GM21529 (cell line): Measurements from ENCODE around the gene GRAMD4.

Source experiments
- ATAC-seq: cut with Tn5 transposase; IDR thresholded peaks from one replicate; pipeline ENCODE4 v1.9.1; 2021; ENCODE audit not compliant: unreplicated experiment

GRAMD4 gene

GRCh38 chr22:46652847-46653331 is 32.7 kb downstream of the GRAMD4 start:
- no peak for ATAC-seq

- no peak for ATAC-seq
Observed at GRCh38 chr22:46653596-46653995, 33.4 kb downstream of the GRAMD4 start.

- ATAC-seq = no peak
Observed at GRCh38 chr22:46654426-46654825, 34.2 kb downstream of the GRAMD4 start.

GRCh38 chr22:46654927-46655595 is 34.9 kb downstream of the GRAMD4 start:
- no peak for ATAC-seq

- no peak for ATAC-seq
Observed at GRCh38 chr22:46655861-46656608, 35.8 kb downstream of the GRAMD4 start.

GRCh38 chr22:46656856-46657654 is 36.9 kb downstream of the GRAMD4 start:
- ATAC-seq = no peak

GRCh38 chr22:46657655-46657953 is 37.4 kb downstream of the GRAMD4 start:
- no peak for ATAC-seq

GRCh38 chr22:46657996-46658947 is 38.1 kb downstream of the GRAMD4 start:
- no peak for ATAC-seq

- ATAC-seq = no peak
Observed at GRCh38 chr22:46659059-46659790, 39.0 kb downstream of the GRAMD4 start.

GRCh38 chr22:46659791-46660186 is 39.6 kb downstream of the GRAMD4 start:
- no peak for ATAC-seq

- ATAC-seq = no peak
Observed at GRCh38 chr22:46660604-46661201, 40.5 kb downstream of the GRAMD4 start.

GRCh38 chr22:46661221-46661851 is 41.1 kb downstream of the GRAMD4 start:
- no peak for ATAC-seq

GRCh38 chr22:46662226-46662625 is 42.0 kb downstream of the GRAMD4 start:
- ATAC-seq = no peak

- no peak for ATAC-seq
Observed at GRCh38 chr22:46663001-46663400, 42.8 kb downstream of the GRAMD4 start.

- no peak for ATAC-seq
Observed at GRCh38 chr22:46663436-46664100, 43.4 kb downstream of the GRAMD4 start.

- ATAC-seq = no peak
Observed at GRCh38 chr22:46664301-46664855, 44.2 kb downstream of the GRAMD4 start.

- no peak for ATAC-seq
Observed at GRCh38 chr22:46665151-46665695, 45.0 kb downstream of the GRAMD4 start.

- no peak for ATAC-seq
Observed at GRCh38 chr22:46665751-46666280, 45.6 kb downstream of the GRAMD4 start.
